ENCODE data around the gene RAB11FIP2. TPM values are rescaled to one million over a fixed set of nuclear protein-coding genes. Genes with fewer than 3 reads are reported as not detected.

The RAB11FIP2 gene
- total RNA-seq, 1 experiment from 2014 or later: 18.4 TPM

DNA sequence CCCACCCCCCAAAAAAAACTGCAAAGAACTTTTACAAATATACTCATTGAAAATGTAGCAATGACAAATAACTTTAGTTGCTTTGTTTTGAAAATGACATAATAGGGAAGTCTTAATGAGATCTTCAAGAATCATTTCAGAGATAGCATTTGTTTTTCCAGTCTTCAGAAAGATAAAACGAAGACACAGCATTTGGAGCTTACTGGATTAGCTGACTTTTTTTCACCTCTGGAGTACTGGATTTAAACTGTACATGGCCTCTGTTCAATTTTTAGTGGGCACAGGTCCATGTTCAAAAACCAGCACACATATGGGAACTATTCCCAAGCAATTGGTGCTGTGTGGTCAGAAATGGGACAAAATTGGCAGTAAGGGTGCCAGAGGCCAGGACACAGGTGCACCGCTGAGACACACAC is 3.9 kb downstream of the RAB11FIP2 start:
- H2BK12ac ChIP-seq (ENCODE audit: insufficient read length, low read depth, low read length): no peak overlapping the region

More for the DNA sequence above, 3.9 kb downstream of the RAB11FIP2 start:
- Mint-ChIP-seq H3K27ac (no peak overlapping the region), H3K27me3 (ENCODE audit: low read depth) (no peaks in the 10 kb centered on the region), H3K4me3 (no peak overlapping the region; a peak in 1 of 5 replicates), H3K9me3 (no peaks in the 10 kb centered on the region), H3K36me3 (ENCODE audit: insufficient read depth in 1 of 3, low read depth in 3 of 3) (no peaks in the 10 kb centered on the region), H3K4me1 (peaks cover 21 to 22% of the 10 kb centered on the region in 2 experiments)
- H3K79me2 ChIP-seq (ENCODE audit: insufficient read depth, low read length): peaks cover 1% of the 10 kb centered on the region; the same call in 1 of the 2 replicates
- no peak overlapping the region for H3K4ac ChIP-seq (ENCODE audit: low read depth, low read length)
- no peak overlapping the region for H2AK5ac ChIP-seq (ENCODE audit: insufficient read length, low read length)
- DNase-seq: no peak
- peaks cover 5% of the 10 kb centered on the region for H3K23me2 ChIP-seq (ENCODE audit: insufficient read length, low read depth, low read length, poor library complexity, severe bottlenecking)
- TF ChIP-seq, protein P1, sequence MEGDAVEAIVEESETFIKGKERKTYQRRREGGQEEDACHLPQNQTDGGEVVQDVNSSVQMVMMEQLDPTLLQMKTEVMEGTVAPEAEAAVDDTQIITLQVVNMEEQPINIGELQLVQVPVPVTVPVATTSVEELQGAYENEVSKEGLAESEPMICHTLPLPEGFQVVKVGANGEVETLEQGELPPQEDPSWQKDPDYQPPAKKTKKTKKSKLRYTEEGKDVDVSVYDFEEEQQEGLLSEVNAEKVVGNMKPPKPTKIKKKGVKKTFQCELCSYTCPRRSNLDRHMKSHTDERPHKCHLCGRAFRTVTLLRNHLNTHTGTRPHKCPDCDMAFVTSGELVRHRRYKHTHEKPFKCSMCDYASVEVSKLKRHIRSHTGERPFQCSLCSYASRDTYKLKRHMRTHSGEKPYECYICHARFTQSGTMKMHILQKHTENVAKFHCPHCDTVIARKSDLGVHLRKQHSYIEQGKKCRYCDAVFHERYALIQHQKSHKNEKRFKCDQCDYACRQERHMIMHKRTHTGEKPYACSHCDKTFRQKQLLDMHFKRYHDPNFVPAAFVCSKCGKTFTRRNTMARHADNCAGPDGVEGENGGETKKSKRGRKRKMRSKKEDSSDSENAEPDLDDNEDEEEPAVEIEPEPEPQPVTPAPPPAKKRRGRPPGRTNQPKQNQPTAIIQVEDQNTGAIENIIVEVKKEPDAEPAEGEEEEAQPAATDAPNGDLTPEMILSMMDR (conservative IDR thresholded peaks at IDR 0.05): no peak
- no peak overlapping the region for H3K56ac ChIP-seq (ENCODE audit: insufficient read length, low read depth, low read length)
- no peak overlapping the region for H4K5ac ChIP-seq (ENCODE audit: insufficient read length, low read depth, low read length)
- H3K18ac ChIP-seq (ENCODE audit: insufficient read length, low read depth, low read length): no peak overlapping the region
- no peak overlapping the region for H4K91ac ChIP-seq (ENCODE audit: insufficient read length, low read depth, low read length)
- H3K9ac ChIP-seq (ENCODE audit: extremely low read depth, insufficient read length, low read length): no peak overlapping the region
- no peak overlapping the region for H2BK5ac ChIP-seq (ENCODE audit: insufficient read length, low read length)
- no peak overlapping the region for H2BK120ac ChIP-seq (ENCODE audit: low read depth, low read length, poor library complexity, severe bottlenecking)
- WGBS (ENCODE audit: extremely low coverage, insufficient read length, low lambda C conversion rate): no CpG with 5 or more reads among the region's 2 CpGs
- no peak overlapping the region for H3K14ac ChIP-seq (ENCODE audit: insufficient read depth, low read length)
- no peaks in the 10 kb centered on the region for H3K79me1 ChIP-seq (ENCODE audit: insufficient read depth, low read depth, low read length, poor library complexity, severe bottlenecking)
- H3K4me1 ChIP-seq (ENCODE audit: insufficient read depth, low read length): no peaks in the 10 kb centered on the region
- H2BK15ac ChIP-seq (ENCODE audit: low read depth, low read length): no peak overlapping the region
- H4K8ac ChIP-seq (replicated peaks; ENCODE audit: insufficient read length, low read depth, low read length): no peak overlapping the region
- no peaks in the 10 kb centered on the region for H3K9me3 ChIP-seq (ENCODE audit: control insufficient read depth, low read depth, low read length)
- H3K27me3 ChIP-seq (ENCODE audit: insufficient read depth, low read length): no peaks in the 10 kb centered on the region
- no peaks in the 10 kb centered on the region for H4K20me1 ChIP-seq (ENCODE audit: control insufficient read depth, insufficient read depth, insufficient read length)
- H3K23ac ChIP-seq (ENCODE audit: insufficient read length, low read depth, low read length): no peak overlapping the region
- H2AFZ ChIP-seq (ENCODE audit: low read length): no peak overlapping the region
- no peak overlapping the region for H3T11ph ChIP-seq (ENCODE audit: low read length)
- no peak overlapping the region for H3K4me2 ChIP-seq (ENCODE audit: insufficient read depth, insufficient read length, low read length)
- H2BK20ac ChIP-seq (ENCODE audit: low read depth, low read length, poor library complexity, severe bottlenecking): no peak overlapping the region
- H3K27ac ChIP-seq (ENCODE audit: insufficient read length, low read depth, low read length): no peak overlapping the region
